HG03280 (cell line): Measurements from ENCODE around the gene KRTAP22-2.

Source experiments
- ATAC-seq: cut with Tn5 transposase; IDR thresholded peaks from one replicate; pipeline ENCODE4 v1.9.1; 2021; ENCODE audit warnings: mild to moderate bottlenecking, moderate library complexity; ENCODE audit not compliant: unreplicated experiment

Gene KRTAP22-2

GRCh38 chr21:30563630-30564029, 26.6 kb downstream of the KRTAP22-2 start:
- ATAC-seq, result no peak

- ATAC-seq, result no peak
Measured at GRCh38 chr21:30563072-30563471, 27.1 kb downstream of the KRTAP22-2 start.

- ATAC-seq, result no peak
Measured at GRCh38 chr21:30561957-30562356, 28.2 kb downstream of the KRTAP22-2 start.

- ATAC-seq, result no peak
Measured at GRCh38 chr21:30561264-30561895, 28.8 kb downstream of the KRTAP22-2 start, which contains the start of gene KRTAP19-7. TSS of gene KRTAP19-7 (minus strand) at chr21:30561314. CDS start at chr21:30561289, 25 bp downstream.

- ATAC-seq, result no peak
Measured at GRCh38 chr21:30555095-30555494, 35.1 kb downstream of the KRTAP22-2 start.

- ATAC-seq, result no peak
Measured at GRCh38 chr21:30552782-30553181, 37.4 kb downstream of the KRTAP22-2 start.

- ATAC-seq, result no peak
Measured at GRCh38 chr21:30541764-30542163, 48.4 kb downstream of the KRTAP22-2 start, which contains the start of gene KRTAP19-6. TSS of gene KRTAP19-6 (minus strand) at chr21:30541864. CDS start at chr21:30541833, 31 bp downstream.
